Stimulated activated effector memory CD8-positive, alpha-beta T cell treated with anti-CD3 and anti-CD28 coated beads, Interleukin-12 subunit alpha, Interleukin-12 subunit beta, amount 100 ng/mL, for 72 hours (primary cell): ENCODE results near the gene PHF13.
"Not testable (repeated sequence)": the region's sequence is repeated elsewhere in the genome, so short reads cannot be mapped to it uniquely, and the experiment has no call there.

Experiments used
- ATAC-seq: fragments of 150-1000 bp; cut with Tn5 transposase; 2 replicates; pipeline ENCODE4 v1.10.0; 2021
- DNase-seq, 2 donors: peaks; one replicate each; pipeline ENCODE4 v3.0.0; 2021 to 2022; ENCODE audit warnings: low spot score in 2 of 2
- H3K27ac Mint-ChIP-seq: one replicate; pipeline ENCODE4 v1.8.0; 2022; ENCODE audit warnings: mild to moderate bottlenecking, mixed read lengths
- H3K36me3 Mint-ChIP-seq: one replicate; pipeline ENCODE4 v1.8.0; 2022; ENCODE audit warnings: mild to moderate bottlenecking, mixed read lengths
- H3K4me1 Mint-ChIP-seq: one replicate; pipeline ENCODE4 v1.8.0; 2022; ENCODE audit warnings: mixed read lengths
- H3K4me3 Mint-ChIP-seq: one replicate; pipeline ENCODE4 v1.8.0; 2022; ENCODE audit warnings: mild to moderate bottlenecking, mixed read lengths
- H3K9me3 Mint-ChIP-seq: one replicate; pipeline ENCODE4 v1.8.0; 2022; ENCODE audit warnings: mixed read lengths

The PHF13 gene

DNA sequence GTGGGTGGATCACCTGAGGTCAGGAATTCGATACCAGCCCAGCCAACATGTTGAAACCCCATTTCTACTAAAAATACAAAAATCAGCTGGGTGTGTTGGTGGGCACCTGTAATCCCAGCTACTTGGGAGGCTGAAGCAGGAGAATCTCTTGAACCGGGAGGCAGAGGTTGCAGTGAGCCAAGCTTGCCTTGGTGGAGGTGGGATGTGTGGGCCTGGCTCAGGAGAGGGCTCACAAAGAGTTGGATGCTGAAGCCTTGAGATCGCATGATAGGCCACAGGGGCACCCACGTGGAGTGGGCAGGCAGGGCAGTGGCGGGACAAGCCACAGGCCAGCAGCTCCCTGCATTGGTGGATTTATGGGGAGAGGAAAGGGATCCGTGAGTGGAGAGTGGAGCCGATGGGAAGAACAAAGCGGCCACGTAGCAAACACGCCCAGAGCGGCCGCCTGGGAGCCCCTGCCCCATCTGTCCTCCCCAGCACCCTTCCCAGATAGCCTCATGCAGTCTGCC, 15.5 kb downstream of the PHF13 start:
- Mint-ChIP-seq H3K4me1 (peaks cover 37% of the 10 kb centered on the region), H3K36me3 (peaks cover 77% of the 10 kb centered on the region), H3K4me3 (no peak overlapping the region), H3K9me3 (no peaks in the 10 kb centered on the region), H3K27ac (peak overlapping the region; percentile 61)
- ATAC-seq, result no peak
- no peak for DNase-seq

DNA sequence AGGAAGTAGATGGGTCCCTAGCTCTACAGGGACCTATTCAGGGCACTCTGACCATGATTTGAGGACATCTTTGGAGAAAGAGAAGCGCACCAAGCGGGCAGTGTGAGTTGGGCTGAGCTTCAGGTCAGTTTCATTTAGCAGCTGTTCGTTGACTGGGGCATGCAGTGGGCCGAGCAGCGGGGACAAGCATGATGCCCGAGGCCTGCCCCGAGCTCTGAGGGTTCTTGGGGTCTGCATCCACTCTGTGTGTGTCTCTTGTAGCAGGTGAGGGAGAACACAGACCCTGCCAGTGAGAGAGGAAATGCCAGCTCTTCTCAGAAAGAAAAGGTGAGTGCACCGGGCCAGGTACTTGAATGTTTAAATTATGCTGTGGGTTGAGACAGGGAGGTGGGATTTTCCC, 16.5 kb downstream of the PHF13 start:
- no peak overlapping the region for H3K4me3 Mint-ChIP-seq
- DNase-seq, result no peak
- H3K4me1 Mint-ChIP-seq, result peaks cover 32% of the 10 kb centered on the region
- H3K9me3 Mint-ChIP-seq, result no peaks in the 10 kb centered on the region
- peak overlapping the region; percentile 61 for H3K27ac Mint-ChIP-seq
- no peak for ATAC-seq
- H3K36me3 Mint-ChIP-seq, result peaks cover 82% of the 10 kb centered on the region

DNA sequence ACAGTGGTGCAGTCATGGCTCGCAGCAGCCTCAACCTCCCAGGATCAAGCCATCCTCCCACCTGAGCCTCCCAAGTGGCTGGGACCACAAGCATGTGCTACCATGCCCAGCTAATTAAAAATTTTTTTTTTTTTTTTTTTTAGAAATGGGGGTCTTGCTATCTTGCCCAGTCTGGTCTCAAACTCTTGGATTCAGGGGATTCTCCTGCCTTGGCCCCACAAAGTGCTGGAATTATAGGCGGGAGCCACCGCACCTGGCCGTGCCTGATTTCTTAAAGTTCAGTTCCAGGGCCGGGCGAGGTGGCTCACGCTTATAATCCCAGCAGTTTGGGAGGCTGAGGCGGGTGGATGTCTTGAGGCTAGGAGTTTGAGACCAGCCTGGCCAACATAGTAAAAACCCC, 17.5 kb downstream of the PHF13 start:
- ATAC-seq, result no peak
- peaks cover 29% of the 10 kb centered on the region for H3K4me1 Mint-ChIP-seq
- no peaks in the 10 kb centered on the region for H3K9me3 Mint-ChIP-seq
- DNase-seq, result no peak
- H3K27ac Mint-ChIP-seq, result no peak overlapping the region
- no peak overlapping the region for H3K4me3 Mint-ChIP-seq
- peaks cover 91% of the 10 kb centered on the region for H3K36me3 Mint-ChIP-seq

DNA sequence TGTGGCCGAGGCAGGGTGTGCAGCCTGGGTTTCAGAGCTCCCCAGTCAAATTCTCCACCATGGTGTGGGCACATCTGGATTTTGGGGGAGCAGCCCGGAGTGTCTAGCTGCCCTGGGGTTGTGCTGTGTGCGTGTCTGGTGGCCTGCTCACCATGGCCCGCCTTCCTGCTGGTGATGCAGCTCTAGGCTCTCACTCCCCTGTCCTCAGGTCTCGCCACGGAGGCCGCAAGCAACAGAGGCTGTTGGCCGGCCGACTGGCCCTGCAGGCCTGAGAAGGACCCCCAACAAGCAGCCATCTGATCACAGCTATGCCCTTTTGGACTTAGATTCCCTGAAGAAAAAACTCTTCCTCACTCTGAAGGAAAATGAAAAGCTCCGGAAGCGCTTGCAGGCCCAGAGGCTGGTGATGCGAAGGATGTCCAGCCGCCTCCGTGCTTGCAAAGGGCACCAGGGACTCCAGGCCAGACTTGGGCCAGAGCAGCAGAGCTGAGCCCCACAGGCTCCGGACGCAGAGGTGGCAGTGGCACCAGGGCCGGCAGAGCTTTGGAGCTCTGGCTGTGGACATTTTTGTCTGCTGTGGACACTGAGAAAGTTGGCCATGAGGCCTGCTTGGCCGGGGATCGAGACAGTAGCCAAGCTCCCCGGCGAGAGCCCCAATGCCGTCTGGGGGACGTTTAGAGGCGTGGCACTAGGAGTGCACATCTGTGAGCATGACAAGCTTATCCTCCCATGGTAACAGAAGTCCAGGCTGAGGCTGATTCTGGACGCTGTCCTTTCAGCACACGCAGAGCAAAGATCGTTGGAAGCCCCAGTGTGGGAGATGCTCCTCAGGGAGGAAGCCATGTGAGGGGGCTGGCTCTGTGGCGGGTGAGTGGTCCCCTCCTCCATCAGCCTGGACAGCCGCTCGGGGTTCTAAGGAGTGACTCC, 19.3 kb downstream of the PHF13 start:
- peaks cover 93% of the 10 kb centered on the region for H3K36me3 Mint-ChIP-seq
- peaks cover 13% of the 10 kb centered on the region for H3K4me1 Mint-ChIP-seq
- ATAC-seq (no peak), DNase-seq (no peak)
- no peak overlapping the region for H3K27ac Mint-ChIP-seq
- no peaks in the 10 kb centered on the region for H3K9me3 Mint-ChIP-seq
- H3K4me3 Mint-ChIP-seq, result no peak overlapping the region

DNA sequence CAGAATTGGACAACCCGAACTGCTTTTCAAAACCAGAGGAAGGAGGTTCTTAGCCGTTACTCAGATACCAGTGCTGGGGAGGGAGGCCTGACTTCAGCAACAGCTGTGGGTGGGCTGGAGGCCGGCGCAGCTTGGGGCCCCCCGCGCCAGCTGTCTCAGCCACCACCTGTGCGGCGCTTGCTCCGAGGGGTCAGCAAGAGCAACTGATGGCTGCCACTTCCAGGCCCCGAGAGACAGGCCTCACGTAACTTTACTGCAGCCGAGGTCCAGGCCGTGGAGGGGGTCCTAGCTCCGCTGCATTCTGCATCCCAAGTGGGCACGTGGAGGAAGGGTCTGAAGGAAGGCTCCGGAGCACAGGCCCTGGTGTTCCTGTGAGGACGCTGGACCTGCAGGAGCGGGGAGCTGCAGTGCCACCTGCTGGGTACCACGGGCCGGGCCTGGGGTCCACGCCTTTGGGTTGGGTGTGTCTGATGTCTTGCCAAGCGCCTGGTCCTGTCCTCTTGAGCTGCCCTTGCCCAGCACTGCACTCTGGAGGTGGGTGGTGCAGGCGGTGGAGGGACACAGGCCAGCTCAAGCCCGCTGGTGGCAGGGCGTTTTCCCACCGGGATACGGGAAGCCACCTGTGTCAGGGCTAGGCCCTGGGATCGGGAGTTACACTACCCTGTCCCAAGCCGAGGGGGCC, 21.0 kb downstream of the PHF13 start:
- peak overlapping the region; percentile 14 for H3K27ac Mint-ChIP-seq
- H3K4me3 Mint-ChIP-seq, result no peak overlapping the region
- DNase-seq, result no peak
- peaks cover 5% of the 10 kb centered on the region for H3K4me1 Mint-ChIP-seq
- ATAC-seq, result peak; percentile 68
- peaks cover 96% of the 10 kb centered on the region for H3K36me3 Mint-ChIP-seq
- H3K9me3 Mint-ChIP-seq, result no peaks in the 10 kb centered on the region

DNA sequence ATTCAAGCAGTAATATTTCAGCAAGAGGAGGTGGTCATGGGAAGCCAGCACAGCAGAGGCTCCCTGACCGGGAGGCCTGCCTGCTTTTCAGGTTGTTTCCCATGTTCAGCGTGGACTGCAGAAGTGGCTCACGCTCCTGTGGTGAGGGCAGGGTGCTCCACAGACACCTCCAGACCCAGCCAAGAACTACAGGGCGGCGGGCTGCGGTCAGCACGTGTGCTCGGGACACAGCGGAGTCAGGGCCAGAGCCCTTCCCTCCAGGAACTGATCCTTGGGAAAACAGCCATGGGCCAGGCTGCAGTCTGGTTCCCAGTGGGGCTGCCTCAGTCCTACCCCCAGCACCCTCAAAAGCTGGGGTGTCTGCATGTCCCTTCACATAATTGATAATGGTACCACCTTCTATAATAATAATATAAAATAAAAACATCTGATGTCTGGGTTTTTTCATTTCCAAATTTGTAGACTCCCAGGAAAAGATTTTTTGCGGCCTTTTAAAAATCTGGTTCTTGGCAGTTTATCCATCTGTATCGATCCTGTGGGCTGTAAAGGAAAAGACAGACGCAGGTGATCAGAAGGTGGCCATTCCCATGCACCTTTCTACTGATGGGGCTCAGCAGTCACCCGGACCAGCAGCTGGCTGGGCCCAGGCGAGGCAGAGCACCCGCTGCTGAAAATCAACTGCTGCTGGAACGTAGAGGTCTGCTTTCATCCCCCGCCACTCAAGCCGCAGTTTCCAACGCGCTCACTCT, 21.8 kb downstream of the PHF13 start:
- Mint-ChIP-seq H3K4me1 (no peaks in the 10 kb centered on the region), H3K36me3 (peaks cover 96% of the 10 kb centered on the region), H3K9me3 (no peaks in the 10 kb centered on the region), H3K27ac (peak overlapping the region; percentile 14), H3K4me3 (no peak overlapping the region)
- DNase-seq (no peak), ATAC-seq (no peak)

DNA sequence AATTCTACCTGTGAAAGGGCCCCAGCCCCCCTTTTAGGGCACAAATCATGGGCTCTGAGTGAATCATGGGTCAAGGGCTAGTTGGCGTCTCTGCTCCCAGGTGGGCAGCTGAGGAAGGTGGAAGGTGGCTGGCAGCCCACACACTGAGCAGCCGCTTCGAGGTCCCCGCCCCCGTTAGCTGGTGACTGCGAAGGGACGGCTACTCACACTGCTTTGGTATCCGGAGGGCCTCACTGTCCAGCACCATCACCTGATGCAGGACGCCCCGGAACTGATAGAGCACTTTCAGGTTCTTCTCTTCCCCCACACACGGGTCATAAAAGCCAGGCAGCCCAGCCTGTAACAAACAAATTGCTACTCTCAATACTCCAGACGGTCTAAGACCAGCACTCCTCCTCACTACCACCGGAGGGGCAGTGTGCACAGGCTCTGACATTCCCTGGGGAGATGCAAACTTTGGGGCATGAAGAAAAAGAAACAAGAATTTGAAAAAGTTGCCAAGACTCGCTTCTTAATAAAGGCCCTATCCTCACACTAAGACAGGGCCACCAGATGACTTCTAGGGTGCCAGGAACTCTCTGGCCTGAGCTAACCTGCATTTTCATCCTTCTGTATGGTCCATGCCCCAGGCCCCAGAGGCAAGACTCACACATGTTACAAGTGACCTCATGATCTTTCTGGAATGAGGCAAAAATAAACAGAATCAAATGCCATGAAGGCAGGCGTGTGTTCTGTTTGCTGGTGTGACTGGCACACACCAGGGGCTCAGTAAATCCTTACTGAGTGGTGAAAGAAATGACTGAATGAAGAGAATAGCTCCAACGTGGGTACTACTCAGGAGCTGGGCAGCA, 22.6 kb downstream of the PHF13 start:
- no peaks in the 10 kb centered on the region for H3K9me3 Mint-ChIP-seq
- peaks cover 96% of the 10 kb centered on the region for H3K36me3 Mint-ChIP-seq
- H3K4me3 Mint-ChIP-seq, result no peak overlapping the region
- ATAC-seq (no peak), DNase-seq (no peak)
- no peak overlapping the region for H3K27ac Mint-ChIP-seq
- no peaks in the 10 kb centered on the region for H3K4me1 Mint-ChIP-seq

DNA sequence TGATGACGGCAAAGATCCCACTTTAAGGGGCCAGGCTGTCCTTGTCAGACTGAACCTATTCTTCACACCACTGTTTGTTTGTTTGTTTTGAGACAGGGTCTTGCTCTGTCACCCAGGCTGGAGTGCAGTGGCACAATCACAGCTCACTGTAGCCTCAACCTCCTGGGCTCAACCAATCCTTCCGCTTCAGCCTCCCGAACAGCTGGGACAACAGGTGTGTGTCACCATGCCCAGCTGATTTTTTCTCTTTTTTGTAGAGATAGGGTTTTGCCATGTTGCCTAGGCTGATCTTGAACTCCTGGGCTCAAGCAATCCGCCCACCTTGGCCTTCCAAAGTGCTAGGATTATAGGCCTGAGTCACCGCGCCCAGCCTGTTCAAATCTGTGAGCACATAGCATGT, 23.2 kb downstream of the PHF13 start:
- ATAC-seq, DNase-seq, H3K4me1 Mint-ChIP-seq, H3K4me3 Mint-ChIP-seq, H3K9me3 Mint-ChIP-seq: not testable (repeated sequence)
- peaks cover 96% of the 10 kb centered on the region for H3K36me3 Mint-ChIP-seq
- H3K27ac Mint-ChIP-seq, result peak overlapping the region; percentile 64

DNA sequence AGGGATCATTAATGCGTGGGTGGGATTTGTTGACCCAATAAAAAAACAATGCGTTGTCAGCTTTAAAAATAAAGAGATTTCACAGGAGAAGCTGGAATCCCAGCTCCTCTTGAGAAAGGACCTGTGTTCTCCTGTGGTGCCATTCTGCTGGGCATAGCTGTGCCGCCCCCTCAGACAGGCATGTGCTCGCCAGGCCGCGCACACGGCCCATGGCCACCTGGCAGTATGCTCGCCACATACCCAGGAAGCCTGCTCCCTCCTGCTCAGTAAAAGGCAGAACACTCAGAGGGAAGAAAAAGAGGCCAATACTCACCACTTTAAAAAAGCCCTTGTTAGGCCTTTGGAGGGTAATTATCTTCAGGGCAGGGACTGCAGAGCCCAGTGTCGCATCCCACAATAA, 24.2 kb downstream of the PHF13 start:
- no peak for DNase-seq
- no peak for ATAC-seq
- no peaks in the 10 kb centered on the region for H3K9me3 Mint-ChIP-seq
- peak overlapping the region; percentile 64 for H3K27ac Mint-ChIP-seq
- H3K4me1 Mint-ChIP-seq, result no peaks in the 10 kb centered on the region
- H3K4me3 Mint-ChIP-seq, result no peak overlapping the region
- peaks cover 96% of the 10 kb centered on the region for H3K36me3 Mint-ChIP-seq

DNA sequence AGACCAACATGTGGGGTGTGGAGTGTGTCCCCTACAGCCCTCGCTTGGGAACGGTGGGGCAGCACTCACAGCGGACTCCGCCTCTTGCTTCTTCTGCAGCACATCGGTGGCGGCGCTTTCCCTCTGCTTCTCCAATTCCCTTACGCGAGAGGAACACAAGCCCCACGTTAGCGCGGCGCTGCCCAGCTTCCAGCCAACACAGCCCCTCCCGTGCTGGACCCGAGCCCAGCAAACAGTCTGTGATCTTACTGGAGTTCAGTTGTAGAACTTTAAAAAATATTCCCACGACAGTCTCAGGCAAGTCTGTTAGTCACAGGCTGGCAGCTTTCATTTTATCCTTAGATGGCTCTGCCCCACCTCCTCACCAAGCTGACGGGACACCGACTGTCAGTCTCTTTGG, 24.7 kb downstream of the PHF13 start:
- Mint-ChIP-seq H3K4me3 (no peak overlapping the region), H3K36me3 (peaks cover 96% of the 10 kb centered on the region), H3K9me3 (no peaks in the 10 kb centered on the region), H3K27ac (peak overlapping the region; percentile 37), H3K4me1 (no peaks in the 10 kb centered on the region)
- ATAC-seq (no peak), DNase-seq (no peak)

DNA sequence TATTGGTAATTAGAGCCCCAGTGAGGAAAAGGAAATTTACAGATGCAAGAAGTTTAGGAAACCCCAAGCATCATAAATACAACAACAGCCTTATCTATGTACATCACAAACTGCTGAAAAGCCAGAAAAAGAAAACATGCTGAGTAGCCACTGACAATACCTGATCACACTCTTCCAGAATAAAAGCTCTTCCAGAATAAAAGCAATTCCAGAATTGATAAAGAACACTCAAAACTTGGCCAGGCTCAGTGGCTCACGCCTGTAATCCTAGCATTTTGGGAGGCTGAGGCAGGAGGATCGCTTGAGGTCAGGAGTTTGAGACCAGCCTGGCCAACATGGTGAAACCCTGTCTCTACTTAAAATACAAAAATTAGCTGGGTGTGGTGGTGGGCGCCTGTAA, 27.3 kb downstream of the PHF13 start:
- not testable (repeated sequence) for DNase-seq, H3K4me3 Mint-ChIP-seq, H3K27ac Mint-ChIP-seq, ATAC-seq, H3K9me3 Mint-ChIP-seq, H3K4me1 Mint-ChIP-seq
- H3K36me3 Mint-ChIP-seq, result peaks cover 94% of the 10 kb centered on the region

DNA sequence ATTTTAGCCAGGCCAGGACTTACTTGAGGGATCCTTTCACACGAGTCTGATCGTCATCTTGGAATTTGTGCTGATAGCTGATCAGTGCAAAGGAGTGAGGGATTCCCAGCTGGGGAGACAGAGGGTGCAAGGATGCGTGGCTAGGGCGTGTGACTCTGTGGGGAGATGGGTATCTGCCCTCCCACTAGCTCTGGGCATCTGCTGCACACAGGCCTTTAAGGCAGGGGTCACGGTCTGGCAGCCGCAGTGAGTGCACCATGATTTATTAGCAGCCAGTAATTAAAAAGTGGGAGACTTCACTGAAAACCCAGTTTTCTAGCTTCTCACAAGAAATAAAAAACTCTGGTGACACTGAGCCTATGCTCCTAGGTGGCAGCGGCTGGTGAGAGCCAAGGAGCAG, 31.5 kb downstream of the PHF13 start:
- ATAC-seq, result no peak
- H3K36me3 Mint-ChIP-seq, result peaks cover 61% of the 10 kb centered on the region
- H3K4me1 Mint-ChIP-seq, result no peaks in the 10 kb centered on the region
- H3K9me3 Mint-ChIP-seq, result no peaks in the 10 kb centered on the region
- no peak overlapping the region for H3K27ac Mint-ChIP-seq
- H3K4me3 Mint-ChIP-seq, result no peak overlapping the region
- no peak for DNase-seq

DNA sequence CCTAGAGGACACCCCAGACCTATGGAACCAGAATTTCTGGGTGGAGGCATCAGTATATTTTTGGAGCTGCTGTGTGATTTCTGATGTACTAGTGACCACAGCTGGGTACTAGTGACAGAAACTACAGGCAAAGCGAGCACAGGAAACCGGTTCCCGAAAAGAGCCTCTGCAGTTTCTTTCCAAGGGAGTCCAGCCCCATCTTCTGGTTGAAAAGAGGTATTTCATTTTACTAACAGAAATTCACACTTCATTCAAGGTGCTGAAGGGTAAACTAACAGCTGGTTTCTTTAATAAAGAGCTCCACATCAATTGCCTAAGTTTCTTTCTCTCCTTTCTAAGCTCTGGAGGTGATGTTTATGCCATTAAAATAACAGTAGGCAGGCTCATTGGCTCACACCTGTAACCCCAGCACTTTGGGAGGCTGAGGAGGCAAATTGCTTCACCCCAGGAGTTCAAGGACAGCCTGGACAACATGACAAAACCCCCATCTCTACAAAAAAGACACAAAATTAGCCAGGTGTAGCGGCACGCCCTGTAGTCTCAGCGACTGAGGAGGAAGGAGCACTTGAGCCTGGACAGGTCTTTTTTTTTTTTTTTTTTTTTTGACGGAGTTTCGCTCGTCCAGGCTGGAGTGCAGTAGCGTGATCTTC, 33.1 kb downstream of the PHF13 start:
- H3K9me3 Mint-ChIP-seq, result no peaks in the 10 kb centered on the region
- H3K4me1 Mint-ChIP-seq, result no peaks in the 10 kb centered on the region
- peaks cover 48% of the 10 kb centered on the region for H3K36me3 Mint-ChIP-seq
- ATAC-seq, result peak; percentile 51
- no peak overlapping the region for H3K4me3 Mint-ChIP-seq
- no peak for DNase-seq
- H3K27ac Mint-ChIP-seq, result no peak overlapping the region

DNA sequence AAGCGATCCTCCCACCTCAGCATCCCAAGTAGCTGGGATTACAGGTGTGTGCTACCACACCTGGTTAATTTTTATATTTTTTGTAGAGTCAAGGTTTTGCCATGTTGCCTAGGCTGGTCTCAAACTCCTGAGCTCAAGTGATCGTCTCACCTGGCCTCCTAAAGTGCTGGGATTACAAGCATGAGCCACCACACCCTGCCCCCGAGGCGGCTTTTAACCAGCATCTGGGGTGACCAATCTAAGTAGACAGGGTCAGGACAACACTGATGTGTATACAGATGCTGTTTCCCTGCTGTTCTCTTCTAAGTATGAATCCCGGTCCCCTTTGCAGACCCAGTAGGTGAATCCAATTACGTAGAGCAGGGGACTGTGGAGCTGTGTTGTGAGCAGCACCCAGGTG, 35.0 kb downstream of the PHF13 start:
- no peak overlapping the region for H3K27ac Mint-ChIP-seq
- no peak for ATAC-seq
- H3K4me3 Mint-ChIP-seq, result no peak overlapping the region
- H3K4me1 Mint-ChIP-seq, result no peaks in the 10 kb centered on the region
- no peak for DNase-seq
- H3K9me3 Mint-ChIP-seq, result no peaks in the 10 kb centered on the region
- peaks cover 45% of the 10 kb centered on the region for H3K36me3 Mint-ChIP-seq
